Dermis microvascular lymphatic vessel endothelial cell (primary cell): ENCODE data around the gene RBM34. TPM values are rescaled to one million over a fixed set of nuclear protein-coding genes. Genes with fewer than 3 reads are reported as not detected.
A peak's percentile ranks its signal among the peaks of the same experiment; 100 is the strongest.
"Not testable (repeated sequence)": the region's sequence is repeated elsewhere in the genome, so short reads cannot be mapped to it uniquely, and the experiment has no call there.

Source experiments
- DNase-seq, 2 donors: peaks; one replicate each; pipeline versions ENCODE4 v3.0.0 to v3.0.0-alpha.2; 2010; ENCODE audit warnings: low read depth in 2 of 2
- total RNA-seq: library from RNA; depleted of rRNA; stranded (reverse); fragments of >200 nt; gene quantifications from 2 replicates; pipeline ENCODE4 v1.2.1, GENCODE V29; 2014

Gene RBM34
- 27.3 and 32.3 TPM in 2 replicates for total RNA-seq

DNA sequence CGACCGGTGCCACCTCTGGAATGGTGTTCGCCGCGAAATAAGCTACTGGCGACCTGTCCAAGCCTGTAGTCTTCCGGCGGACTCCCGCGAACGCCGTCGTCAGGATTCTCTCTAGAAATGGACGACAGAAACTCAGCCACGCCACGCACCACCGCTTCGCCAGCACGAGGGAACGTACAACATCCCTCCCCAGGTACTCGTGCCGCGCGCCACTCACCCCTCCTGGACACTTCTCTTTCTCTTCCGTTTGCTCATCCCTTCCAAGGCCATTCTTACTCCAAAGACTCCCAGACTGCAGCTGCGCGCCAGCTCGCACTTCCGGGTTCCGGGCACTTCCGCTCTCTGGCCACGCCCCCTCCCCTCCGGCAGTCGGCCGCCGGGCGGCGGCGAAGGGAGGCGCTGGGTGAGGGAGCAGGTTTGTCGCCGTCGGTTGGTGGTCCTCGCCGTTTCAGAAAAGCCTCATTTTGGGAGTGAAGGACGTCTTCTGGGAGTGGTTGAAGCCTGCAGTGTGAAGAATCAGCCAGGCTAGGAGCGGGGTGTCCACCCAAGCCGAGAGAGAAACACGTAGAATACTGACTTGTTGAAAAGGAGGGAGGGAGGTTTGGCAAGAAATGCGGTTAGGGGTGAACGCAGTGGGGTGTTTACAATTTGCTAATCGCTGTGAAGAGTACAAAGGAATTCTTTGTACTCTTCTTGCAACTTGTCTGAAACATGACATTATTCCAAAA lies at the start of gene RBM34:
TSS of gene RBM34 (minus strand) at position 294 of the 728 bp plus-strand sequence. CDS start at position 270, 24 bp downstream.
- peak; percentile 75 to 91 for DNase-seq

DNA sequence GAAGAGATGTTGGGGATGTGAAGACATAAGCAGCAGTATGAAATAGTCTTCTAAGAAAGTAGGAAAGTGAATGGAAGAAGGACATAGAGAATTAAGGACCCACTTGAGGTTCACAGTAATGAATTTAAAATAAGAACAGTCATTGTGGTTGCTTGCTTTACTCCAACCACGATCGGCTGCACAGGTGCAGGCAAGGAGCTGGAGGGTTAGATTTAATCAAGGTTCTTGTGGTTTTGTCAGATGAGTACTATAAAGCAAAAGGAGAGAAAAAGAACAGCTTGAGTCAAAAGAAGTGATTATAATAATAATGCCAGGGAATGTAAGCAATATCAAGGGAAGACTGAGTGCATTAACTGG lies 46.1 kb upstream of the RBM34 start:
- no peak for DNase-seq

DNA sequence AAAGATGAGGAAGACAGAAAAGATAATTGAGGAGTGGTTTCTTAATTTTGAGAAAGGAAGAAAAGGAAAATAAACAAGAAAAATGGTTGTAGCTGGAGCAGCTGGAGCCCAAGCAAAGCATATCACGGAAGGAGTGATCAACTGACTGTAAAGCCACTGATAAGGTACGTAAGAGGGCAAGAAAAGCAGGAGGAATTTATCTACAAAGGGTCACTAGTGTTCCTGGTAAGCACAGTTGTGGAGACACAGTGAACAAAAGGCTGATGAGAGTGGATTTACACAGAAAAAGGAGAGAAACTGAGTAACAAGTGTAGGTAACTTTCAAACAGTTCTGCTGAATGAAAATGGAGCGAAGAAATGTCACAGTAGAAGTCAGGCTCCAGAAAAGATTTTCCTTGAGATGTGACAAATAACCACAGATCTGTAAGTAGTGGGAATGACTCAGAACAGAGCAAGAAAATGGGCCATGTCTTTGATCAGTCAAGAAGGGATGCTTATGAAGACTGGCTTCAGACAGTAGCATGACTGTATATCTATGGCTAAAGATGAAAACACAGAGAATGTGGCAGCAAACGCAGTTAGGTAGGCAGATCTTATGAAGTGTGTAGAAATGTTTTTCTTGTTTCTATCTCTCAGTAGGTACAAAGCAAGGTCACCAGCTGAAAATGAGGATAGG lies 45.6 kb upstream of the RBM34 start:
- DNase-seq = no peak

GRCh38 chr1:235205687-235206086 lies 44.6 kb upstream of the RBM34 start:
- DNase-seq = no peak

GRCh38 chr1:235203428-235203827 lies 42.4 kb upstream of the RBM34 start:
- DNase-seq = no peak

DNA sequence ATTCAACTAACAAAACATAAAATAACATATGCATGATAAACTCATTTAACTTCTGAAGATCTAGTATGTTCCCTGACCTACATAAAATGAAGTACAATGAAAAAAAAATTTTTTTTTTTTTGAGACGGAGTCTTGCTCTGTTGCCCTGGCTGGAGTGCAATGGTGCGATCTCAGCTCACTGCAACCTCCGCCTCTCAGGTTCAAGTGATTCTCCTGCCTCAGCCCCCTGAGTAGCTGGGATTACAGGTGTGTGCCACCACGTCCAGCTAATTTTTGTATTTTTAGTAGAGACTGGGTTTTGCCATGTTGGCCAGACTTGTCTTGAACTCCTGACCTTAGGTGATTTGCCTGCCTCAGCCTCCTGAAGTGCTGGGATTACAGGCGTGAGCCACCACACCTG lies 41.4 kb upstream of the RBM34 start:
- DNase-seq = not testable (repeated sequence)

GRCh38 chr1:235199441-235199840 lies 38.4 kb upstream of the RBM34 start:
- DNase-seq = peak; percentile 26 to 50

- no peak for DNase-seq
Measured at GRCh38 chr1:235190431-235190830, 29.4 kb upstream of the RBM34 start.

- DNase-seq = no peak
Measured at GRCh38 chr1:235187316-235187715, 26.3 kb upstream of the RBM34 start.

- no peak for DNase-seq
Measured at GRCh38 chr1:235181561-235182245, 20.7 kb upstream of the RBM34 start.

GRCh38 chr1:235180916-235181460 lies 19.9 kb upstream of the RBM34 start:
- DNase-seq = no peak

- no peak for DNase-seq
Measured at GRCh38 chr1:235176486-235176885, 15.4 kb upstream of the RBM34 start.

DNA sequence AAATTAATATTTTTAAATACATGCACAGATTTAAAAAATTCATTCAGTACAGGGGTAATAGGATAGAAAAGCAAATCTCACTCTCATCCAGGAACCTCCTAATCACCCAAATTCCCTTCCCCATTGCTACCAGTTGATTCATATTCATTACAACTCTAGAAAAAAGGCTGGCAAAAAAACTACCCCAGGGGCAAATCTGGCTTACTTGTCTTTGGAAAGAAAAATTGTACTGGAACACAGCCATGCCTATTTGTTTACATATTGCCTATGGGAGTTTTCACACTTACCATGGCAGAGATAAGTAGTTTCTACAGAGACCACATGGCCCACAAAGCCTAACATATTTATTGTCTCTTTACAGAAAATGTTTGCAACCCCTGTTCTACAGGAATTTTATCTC lies 8.9 kb upstream of the RBM34 start:
- DNase-seq = no peak

DNA sequence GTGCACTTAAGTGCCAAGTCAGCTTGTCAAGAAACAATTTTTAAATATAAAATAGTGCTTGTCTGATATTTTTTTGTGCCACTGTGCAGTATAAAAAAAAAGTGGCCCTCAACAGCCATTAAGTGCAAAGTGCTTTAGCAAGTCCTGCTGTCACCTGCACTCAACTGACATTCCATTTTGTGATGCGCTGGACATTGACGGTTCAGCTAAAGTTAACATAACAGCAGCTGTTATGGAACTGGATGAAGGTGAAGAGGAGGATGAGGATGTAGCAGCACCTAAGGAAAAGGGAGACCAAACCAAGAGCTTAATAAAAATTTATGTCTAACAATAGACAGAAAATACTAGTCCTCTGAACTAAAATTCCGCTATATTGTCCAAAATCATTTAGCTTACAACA lies 7.3 kb upstream of the RBM34 start:
- DNase-seq = no peak

- no peak for DNase-seq
Measured at GRCh38 chr1:235161685-235162327, 756 bp upstream of the RBM34 start.

DNA sequence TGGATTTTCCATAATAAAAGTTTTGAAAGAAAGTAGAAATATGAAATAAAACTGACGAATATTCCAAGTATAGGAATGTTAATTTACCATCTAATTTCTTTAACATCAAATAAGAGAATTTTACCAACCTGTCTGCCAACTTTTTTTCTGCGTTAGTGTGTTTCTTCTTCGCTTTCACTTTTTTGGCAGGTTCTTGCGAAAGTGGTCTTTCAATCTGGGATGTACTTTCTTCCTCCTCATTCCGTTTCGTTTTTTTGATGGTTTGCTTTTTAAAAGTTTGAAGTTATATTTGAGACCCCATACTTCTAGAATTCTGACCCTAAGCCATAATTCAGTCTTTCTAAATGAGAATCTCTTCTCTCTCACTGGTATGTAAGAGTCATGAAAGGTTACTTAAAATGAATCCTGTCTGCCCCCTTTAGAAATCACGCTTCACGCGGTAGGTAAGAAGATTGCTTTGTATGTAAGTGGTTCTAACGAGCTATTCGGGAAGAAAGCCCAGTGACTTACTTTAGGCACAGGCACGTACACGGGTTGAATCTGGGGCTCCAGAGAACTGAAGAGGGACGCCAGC lies 580 bp downstream of the RBM34 start:
- peak; percentile 42 to 63 for DNase-seq

DNA sequence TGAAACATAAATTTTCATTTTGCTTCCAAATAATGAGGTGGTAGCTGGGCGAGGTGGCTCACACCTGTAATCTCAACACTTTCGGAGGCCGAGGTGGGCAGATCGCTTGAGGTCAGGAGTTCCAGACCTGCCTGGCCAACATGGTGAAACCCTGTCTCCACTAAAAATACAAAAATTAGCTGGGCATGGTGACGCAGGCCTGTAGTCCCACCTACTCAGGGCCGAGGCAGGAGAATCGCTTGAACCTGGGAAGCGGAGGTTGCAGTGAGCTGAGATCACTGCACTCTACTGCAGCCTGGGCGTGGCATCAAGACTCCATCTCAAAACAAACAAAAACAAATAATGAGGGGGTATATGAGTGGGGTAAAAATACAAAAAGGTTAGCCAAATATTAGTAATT lies 1.1 kb downstream of the RBM34 start:
- DNase-seq = not testable (repeated sequence)

GRCh38 chr1:235159284-235159683 lies 1.8 kb downstream of the RBM34 start:
- not testable (repeated sequence) for DNase-seq

DNA sequence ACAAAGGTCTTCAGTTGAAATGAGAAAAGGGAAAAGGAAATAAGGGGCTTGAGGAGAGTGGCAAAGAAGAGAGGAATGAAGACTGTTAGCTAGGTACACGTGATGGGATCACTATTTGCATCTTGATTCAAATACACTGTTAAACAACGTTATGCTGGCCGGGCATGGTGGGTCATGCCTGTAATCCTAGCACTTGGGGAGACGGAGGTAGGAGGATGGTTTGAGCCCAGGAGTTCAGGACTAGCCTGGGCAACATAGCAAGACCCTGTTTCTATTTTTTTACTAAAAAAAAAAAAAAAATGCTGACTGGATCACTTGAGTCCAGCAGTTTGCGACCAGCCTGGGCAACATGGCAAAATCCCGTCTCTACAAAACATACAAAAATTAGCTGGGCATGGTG lies 2.4 kb downstream of the RBM34 start:
- DNase-seq = no peak

DNA sequence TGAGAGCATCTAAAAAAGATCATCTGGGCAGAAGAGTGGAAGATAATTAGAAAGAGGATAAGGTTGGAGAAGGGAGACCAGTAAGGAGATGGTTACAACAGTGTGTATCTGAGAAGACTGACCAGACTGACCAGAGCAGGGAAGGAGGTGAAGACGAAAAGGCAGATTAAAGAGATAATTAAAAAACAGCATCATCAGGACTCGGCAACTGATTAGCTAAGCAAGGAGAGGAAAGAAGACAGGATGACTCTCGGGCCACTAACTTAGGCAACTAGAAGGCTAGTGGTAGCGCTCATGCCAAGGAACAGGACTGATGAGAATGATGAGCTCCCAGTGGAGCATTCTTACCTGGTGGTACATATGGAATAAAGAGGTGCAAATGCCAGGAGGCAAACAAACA lies 3.9 kb downstream of the RBM34 start:
- no peak for DNase-seq

- no peak for DNase-seq
Measured at GRCh38 chr1:235156740-235157139, 4.3 kb downstream of the RBM34 start.
